Endothelial cell of umbilical vein (primary cell): Measurements from ENCODE around the gene CAMKK2. TPM values are rescaled to one million over a fixed set of nuclear protein-coding genes. Genes with fewer than 3 reads are reported as not detected.

Source experiments
- BruUV-seq: library from RNA; stranded (reverse); fragments of 400-500 nt; replicated peaks from 2 replicates; lab custom pipeline; 2021; lab: Mats Ljungman, UMichigan
- CTCF ChIA-PET: fragments of 300-600, 350-600 bp; sonication (Branson Sonifier 250); formaldehyde crosslinking; loops from one replicate; lab custom pipeline; 2021; ENCODE audit warnings: antibody characterized with exemption, inconsistent platforms; lab: Charles Lee
- POLR2A ChIA-PET: fragments of 300-600, 350-600 bp; sonication (Branson Sonifier 250); formaldehyde crosslinking; loops from one replicate; lab custom pipeline; 2021; ENCODE audit warnings: antibody characterized with exemption, inconsistent platforms; lab: Charles Lee
- DNase-seq: peaks from one replicate; pipeline ENCODE4 v3.0.0-alpha.2; 2011; ENCODE audit warnings: low read depth, low spot score
- FAIRE-seq: peaks from 2 replicates; lab custom pipeline; 2011; peaks lifted over from hg19 to GRCh38; lab: Jason Lieb, UNC
- H2AFZ ChIP-seq: 2 replicates; pipeline ENCODE4 v1.6.0; 2012; ENCODE audit warnings: low read depth, low read length, control low read depth, inconsistent platforms
- H3K27ac ChIP-seq: 2 replicates; pipeline ENCODE4 v1.5.1; 2011; ENCODE audit warnings: low read depth, mild to moderate bottlenecking, control low read depth, low read length, moderate library complexity; ENCODE audit not compliant: insufficient read depth
- H3K27me3 ChIP-seq, 2 experiments: 2 replicates each; pipeline versions ENCODE4 v1.6.0 to v1.6.1; 2011; ENCODE audit warnings: low read length in 2 of 2, mixed read lengths in 1 of 2; ENCODE audit not compliant: control insufficient read depth in 2 of 2, insufficient read depth in 2 of 2
- H3K36me3 ChIP-seq, 2 experiments: 2 replicates in 1 of 2; 3 replicates in 1 of 2; pipeline ENCODE4 v1.5.1; 2011; ENCODE audit warnings: low read length in 2 of 2, mild to moderate bottlenecking in 1 of 2, moderate library complexity in 1 of 2; ENCODE audit not compliant: control insufficient read depth in 2 of 2, insufficient read depth in 2 of 2; ENCODE audit errors: extremely low read depth in 1 of 2
- H3K4me1 ChIP-seq: 3 replicates; pipeline ENCODE4 v1.5.1; 2011; ENCODE audit warnings: mild to moderate bottlenecking, low read length; ENCODE audit not compliant: control insufficient read depth, insufficient read depth; ENCODE audit errors: extremely low read depth
- H3K4me2 ChIP-seq: 2 replicates; pipeline ENCODE4 v1.6.1; 2011; ENCODE audit warnings: low read length, control low read depth, mixed read lengths; ENCODE audit not compliant: insufficient read depth
- H3K4me3 ChIP-seq, 3 experiments: fragments of 200-600 bp in 1 of 3; sonication (generic), shearing (Covaris generic) in 1 of 3; replicated peaks in 1 of 3; 2 replicates each; pipeline ENCODE4 v1.5.1; 2011 to 2016; ENCODE audit warnings: control low read depth in 3 of 3, low read length in 3 of 3, mild to moderate bottlenecking in 2 of 3, inconsistent platforms in 1 of 3, low read depth in 1 of 3, moderate library complexity in 1 of 3; ENCODE audit not compliant: insufficient read depth in 1 of 3
- H3K79me2 ChIP-seq: 2 replicates; pipeline ENCODE4 v1.6.0; 2012; ENCODE audit warnings: low read length, inconsistent platforms; ENCODE audit not compliant: control insufficient read depth, insufficient read depth
- H3K9ac ChIP-seq: replicated peaks from 2 replicates; pipeline ENCODE3; 2011; ENCODE audit warnings: low read length, control low read depth; ENCODE audit not compliant: insufficient read depth; ENCODE audit errors: extremely low read depth
- H3K9me1 ChIP-seq: replicated peaks from 3 replicates; pipeline ENCODE4 v1.6.0; 2011; ENCODE audit warnings: mild to moderate bottlenecking, low read length; ENCODE audit not compliant: control insufficient read depth, insufficient read depth; ENCODE audit errors: extremely low read depth
- H3K9me3 ChIP-seq: replicated peaks from 2 replicates; pipeline ENCODE4 v1.5.1; 2012; ENCODE audit warnings: low read length, inconsistent platforms; ENCODE audit not compliant: control insufficient read depth, insufficient read depth
- H4K20me1 ChIP-seq: replicated peaks from 2 replicates; pipeline ENCODE3; 2011; ENCODE audit warnings: mild to moderate bottlenecking, low read length; ENCODE audit not compliant: control insufficient read depth, insufficient read depth; ENCODE audit errors: extremely low read depth
- EZH2 ChIP-seq: IDR thresholded peaks from 2 replicates; pipeline ENCODE4 v1.6.1; 2012; ENCODE audit warnings: borderline replicate concordance, low read depth, mild to moderate bottlenecking, moderate library complexity, low read length, inconsistent platforms; ENCODE audit not compliant: severe bottlenecking
- FOS ChIP-seq: IDR thresholded peaks from 2 replicates; pipeline ENCODE4 v1.6.1; 2011; ENCODE audit warnings: mild to moderate bottlenecking, low read length, moderate library complexity, borderline replicate concordance; ENCODE audit not compliant: insufficient read depth
- GATA2 ChIP-seq: IDR thresholded peaks from 2 replicates; pipeline ENCODE4 v1.7.0; 2011; ENCODE audit warnings: low read depth, mild to moderate bottlenecking, moderate library complexity, mixed read lengths, low read length; ENCODE audit not compliant: insufficient read length, insufficient read depth
- JUN ChIP-seq: IDR thresholded peaks from 2 replicates; pipeline ENCODE4 v1.6.1; 2011; ENCODE audit warnings: borderline replicate concordance, low read depth; ENCODE audit not compliant: insufficient read length, insufficient read depth
- MYC ChIP-seq: IDR thresholded peaks from one replicate; pipeline ENCODE4 v1.6.1; 2011; ENCODE audit warnings: mild to moderate bottlenecking, low read depth, low read length
- POLR2A ChIP-seq: IDR thresholded peaks from 2 replicates; pipeline ENCODE4 v1.6.1; 2012; ENCODE audit warnings: low read depth, mild to moderate bottlenecking, control low read depth, low read length
- POLR2AphosphoS5 ChIP-seq: IDR thresholded peaks from 2 replicates; pipeline ENCODE4 v1.6.1; 2012; ENCODE audit warnings: low read depth, mild to moderate bottlenecking, control low read depth, low read length, moderate library complexity; ENCODE audit not compliant: insufficient read depth
- dilution Hi-C: fragments of 300-500 bp; cut with MboI; formaldehyde crosslinking; loops from one replicate; pipeline ENCODE4 v1.15.0; 2019; ENCODE audit warnings: low sequenced_read_pairs; ENCODE audit not compliant: extremely low pct_ligation_motif_present
- intact Hi-C: fragments of 100-400 bp; cut with micrococcal nuclease; formaldehyde crosslinking; loops from one replicate; pipeline ENCODE4 v1.10.0; 2022
- polyA plus RNA-seq, 4 experiments: library from polyadenylated mRNA; depleted of rRNA in 3 of 4; stranded (reverse) in 3 of 4; unstranded in 1 of 4; fragments of >200 nt; gene quantifications; 2 replicates each; pipeline versions ENCODE4 v1.2.1 to v1.2.3, GENCODE V29; 2011 to 2012; ENCODE audit warnings: missing spikeins in 1 of 4
- total RNA-seq: library from RNA; stranded (reverse); gene quantifications from 2 replicates; pipeline ENCODE4 v1.2.3, GENCODE V29; 2021
- TF ChIP-seq, protein P1 (sequence below), 2 donors: IDR thresholded peaks; 1 replicate in 1 of 2; 2 replicates in 1 of 2; pipeline ENCODE4 v1.5.1; 2011; ENCODE audit warnings: low read length in 2 of 2, mild to moderate bottlenecking in 2 of 2, moderate library complexity in 2 of 2, control low read depth in 1 of 2, inconsistent platforms in 1 of 2, low read depth in 1 of 2; ENCODE audit not compliant: insufficient read depth in 1 of 2; ENCODE audit errors: extremely low read depth in 1 of 2
- TF ChIP-seq, protein P2 (sequence below): IDR thresholded peaks from 2 replicates; pipeline ENCODE4 v1.6.1; 2011; ENCODE audit not compliant: insufficient read depth, insufficient read length

The CAMKK2 gene
- total and polyA plus RNA-seq, 2 donors (not counting 3 experiments of a cell fraction or from before 2014, with no cell fraction given): 32.5 to 45.0 TPM

DNA sequence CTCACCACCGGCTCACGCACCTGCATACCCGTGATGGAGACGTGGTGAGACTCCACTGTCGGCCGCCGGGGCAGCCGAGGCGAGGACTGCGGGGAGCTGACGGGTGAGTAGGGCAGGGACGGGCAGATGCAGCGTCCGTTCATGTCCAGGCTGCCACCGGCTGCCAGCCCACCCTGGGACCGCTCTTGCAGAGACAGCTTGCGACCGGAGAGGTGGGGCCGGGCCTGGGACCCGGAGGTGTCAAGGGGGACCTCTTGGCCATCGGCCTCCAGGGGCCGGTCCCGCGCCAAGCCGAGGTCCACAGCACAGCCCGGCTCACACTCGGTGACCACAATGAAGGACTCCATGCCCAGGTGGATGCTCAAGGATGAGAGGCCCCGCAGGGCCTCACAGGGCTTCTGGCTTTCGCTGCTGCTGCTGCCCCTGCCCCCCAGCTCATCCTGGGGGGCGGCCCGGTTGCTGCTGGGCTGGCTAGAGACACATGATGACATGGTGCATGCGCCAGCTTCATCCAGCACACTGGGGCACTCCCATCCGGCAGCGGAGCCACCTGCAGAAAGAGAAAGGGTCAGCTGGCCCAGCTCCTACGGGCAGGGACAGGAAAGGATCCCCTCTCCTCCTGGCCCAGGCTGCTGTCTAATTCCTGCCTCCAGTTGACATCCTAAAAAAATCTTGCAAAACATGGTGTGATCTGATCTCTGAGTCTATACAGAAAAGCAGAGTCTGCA is 22.3 kb downstream of the CAMKK2 start:
- H3K27me3 ChIP-seq: no peaks in the 10 kb centered on the region
- H3K9ac ChIP-seq: no peak overlapping the region
- H3K36me3 ChIP-seq: peaks cover 0 to 8% of the 10 kb centered on the region in 2 experiments
- no peaks in the 10 kb centered on the region for H3K9me3 ChIP-seq
- peaks cover 7% of the 10 kb centered on the region for H3K79me2 ChIP-seq
- peaks cover 18% of the 10 kb centered on the region for H3K4me1 ChIP-seq
- no peak for TF ChIP-seq POLR2A
- no peak for TF ChIP-seq POLR2AphosphoS5
- TF ChIP-seq, protein P1, sequence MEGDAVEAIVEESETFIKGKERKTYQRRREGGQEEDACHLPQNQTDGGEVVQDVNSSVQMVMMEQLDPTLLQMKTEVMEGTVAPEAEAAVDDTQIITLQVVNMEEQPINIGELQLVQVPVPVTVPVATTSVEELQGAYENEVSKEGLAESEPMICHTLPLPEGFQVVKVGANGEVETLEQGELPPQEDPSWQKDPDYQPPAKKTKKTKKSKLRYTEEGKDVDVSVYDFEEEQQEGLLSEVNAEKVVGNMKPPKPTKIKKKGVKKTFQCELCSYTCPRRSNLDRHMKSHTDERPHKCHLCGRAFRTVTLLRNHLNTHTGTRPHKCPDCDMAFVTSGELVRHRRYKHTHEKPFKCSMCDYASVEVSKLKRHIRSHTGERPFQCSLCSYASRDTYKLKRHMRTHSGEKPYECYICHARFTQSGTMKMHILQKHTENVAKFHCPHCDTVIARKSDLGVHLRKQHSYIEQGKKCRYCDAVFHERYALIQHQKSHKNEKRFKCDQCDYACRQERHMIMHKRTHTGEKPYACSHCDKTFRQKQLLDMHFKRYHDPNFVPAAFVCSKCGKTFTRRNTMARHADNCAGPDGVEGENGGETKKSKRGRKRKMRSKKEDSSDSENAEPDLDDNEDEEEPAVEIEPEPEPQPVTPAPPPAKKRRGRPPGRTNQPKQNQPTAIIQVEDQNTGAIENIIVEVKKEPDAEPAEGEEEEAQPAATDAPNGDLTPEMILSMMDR (IDR thresholded peaks at IDR 0.05; ENCODE audit: extremely low read depth in 1 of 2, insufficient read depth in 1 of 2, low read depth in 1 of 2, low read length in 2 of 2): no peak
- no peak for TF ChIP-seq JUN
- no peak for TF ChIP-seq EZH2
- no peak for TF ChIP-seq GATA2
- TF ChIP-seq FOS: no peak
- TF ChIP-seq, protein P2, sequence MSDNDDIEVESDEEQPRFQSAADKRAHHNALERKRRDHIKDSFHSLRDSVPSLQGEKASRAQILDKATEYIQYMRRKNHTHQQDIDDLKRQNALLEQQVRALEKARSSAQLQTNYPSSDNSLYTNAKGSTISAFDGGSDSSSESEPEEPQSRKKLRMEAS: no peak
- no peak for TF ChIP-seq MYC
- FAIRE-seq: no peak
- no peak for DNase-seq
- BruUV-seq: no TSS peak
- H2AFZ ChIP-seq: no peak overlapping the region
- H3K9me1 ChIP-seq: no peaks in the 10 kb centered on the region
- H3K27ac ChIP-seq: no peak overlapping the region
- ChIA-PET CTCF (interaction anchor here (0.7 kb wide), 1 partner anchor 15 kb away, joined by 3 read pairs; no protein-coding TSS in a partner anchor), POLR2A (no interaction called here)
- H4K20me1 ChIP-seq: no peaks in the 10 kb centered on the region
- H3K4me3 ChIP-seq: no peak overlapping the region
- H3K4me2 ChIP-seq: no peak overlapping the region
- intact Hi-C loops: no loop called here
- dilution Hi-C loops: no loop called here
